Osteocyte (in vitro differentiated cells): ENCODE results near the gene ACAN. TPM values are rescaled to one million over a fixed set of nuclear protein-coding genes. Genes with fewer than 3 reads are reported as not detected.

Experiments
- DNase-seq: peaks from one replicate; pipeline ENCODE4 v3.0.0; 2021; ENCODE audit warnings: mixed read lengths; ENCODE audit not compliant: unreplicated experiment; ENCODE audit errors: extremely low spot score
- H3K27ac Mint-ChIP-seq: one replicate; pipeline ENCODE4 v1.8.0; 2021; ENCODE audit warnings: mild to moderate bottlenecking, mixed read lengths; ENCODE audit not compliant: unreplicated experiment
- H3K27me3 Mint-ChIP-seq: one replicate; pipeline ENCODE4 v1.8.0; 2021; ENCODE audit warnings: mixed read lengths; ENCODE audit not compliant: unreplicated experiment
- H3K36me3 Mint-ChIP-seq: one replicate; pipeline ENCODE4 v1.8.0; 2021; ENCODE audit warnings: mixed read lengths; ENCODE audit not compliant: unreplicated experiment
- H3K4me1 Mint-ChIP-seq: one replicate; pipeline ENCODE4 v1.8.0; 2021; ENCODE audit warnings: mixed read lengths; ENCODE audit not compliant: unreplicated experiment
- H3K4me3 Mint-ChIP-seq: one replicate; pipeline ENCODE4 v1.8.0; 2021; ENCODE audit warnings: mild to moderate bottlenecking, moderate library complexity, mixed read lengths; ENCODE audit not compliant: unreplicated experiment
- H3K9me3 Mint-ChIP-seq: one replicate; pipeline ENCODE4 v1.8.0; 2021; ENCODE audit warnings: mixed read lengths; ENCODE audit not compliant: unreplicated experiment
- total RNA-seq: library from RNA; stranded (reverse); gene quantifications from 2 replicates; pipeline ENCODE4 v1.2.1, GENCODE V29; 2021
- TF ChIP-seq, protein P1 (sequence below): fragments of 200-600 bp; sonication (generic); IDR thresholded peaks from 2 replicates; pipeline ENCODE4 v1.5.0; 2021; ENCODE audit warnings: antibody characterized with exemption, mild to moderate bottlenecking, moderate library complexity

Gene ACAN
- total RNA-seq, 1 donor from 2014 or later, result 11.6 TPM

DNA sequence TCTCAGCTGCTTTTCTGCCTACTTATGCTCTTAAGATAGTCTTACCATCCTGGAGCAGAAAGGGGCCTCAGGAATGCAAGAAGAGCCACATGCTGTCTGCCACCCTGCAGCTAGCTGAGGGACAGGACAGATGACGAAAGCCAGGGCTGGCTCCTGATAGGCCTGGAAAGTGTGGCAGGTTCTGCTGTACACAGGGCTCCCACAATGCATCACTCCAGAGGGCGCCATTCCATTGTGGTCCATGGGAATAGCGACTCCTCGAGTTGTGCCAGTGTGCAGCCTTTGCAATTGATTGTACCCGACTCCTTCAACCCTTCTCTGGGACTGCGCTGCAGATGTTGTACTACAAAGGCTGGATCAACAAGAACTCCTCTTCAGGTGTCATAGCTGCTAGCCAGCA is 11.2 kb downstream of the ACAN start:
- no peak overlapping the region for H3K4me3 Mint-ChIP-seq
- H3K27me3 Mint-ChIP-seq, result peaks cover 12% of the 10 kb centered on the region
- peaks cover 7% of the 10 kb centered on the region for H3K4me1 Mint-ChIP-seq
- H3K9me3 Mint-ChIP-seq, result no peaks in the 10 kb centered on the region
- no peak for DNase-seq
- H3K36me3 Mint-ChIP-seq, result no peaks in the 10 kb centered on the region
- H3K27ac Mint-ChIP-seq, result no peak overlapping the region
- TF ChIP-seq, protein P1, sequence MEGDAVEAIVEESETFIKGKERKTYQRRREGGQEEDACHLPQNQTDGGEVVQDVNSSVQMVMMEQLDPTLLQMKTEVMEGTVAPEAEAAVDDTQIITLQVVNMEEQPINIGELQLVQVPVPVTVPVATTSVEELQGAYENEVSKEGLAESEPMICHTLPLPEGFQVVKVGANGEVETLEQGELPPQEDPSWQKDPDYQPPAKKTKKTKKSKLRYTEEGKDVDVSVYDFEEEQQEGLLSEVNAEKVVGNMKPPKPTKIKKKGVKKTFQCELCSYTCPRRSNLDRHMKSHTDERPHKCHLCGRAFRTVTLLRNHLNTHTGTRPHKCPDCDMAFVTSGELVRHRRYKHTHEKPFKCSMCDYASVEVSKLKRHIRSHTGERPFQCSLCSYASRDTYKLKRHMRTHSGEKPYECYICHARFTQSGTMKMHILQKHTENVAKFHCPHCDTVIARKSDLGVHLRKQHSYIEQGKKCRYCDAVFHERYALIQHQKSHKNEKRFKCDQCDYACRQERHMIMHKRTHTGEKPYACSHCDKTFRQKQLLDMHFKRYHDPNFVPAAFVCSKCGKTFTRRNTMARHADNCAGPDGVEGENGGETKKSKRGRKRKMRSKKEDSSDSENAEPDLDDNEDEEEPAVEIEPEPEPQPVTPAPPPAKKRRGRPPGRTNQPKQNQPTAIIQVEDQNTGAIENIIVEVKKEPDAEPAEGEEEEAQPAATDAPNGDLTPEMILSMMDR, result no peak

DNA sequence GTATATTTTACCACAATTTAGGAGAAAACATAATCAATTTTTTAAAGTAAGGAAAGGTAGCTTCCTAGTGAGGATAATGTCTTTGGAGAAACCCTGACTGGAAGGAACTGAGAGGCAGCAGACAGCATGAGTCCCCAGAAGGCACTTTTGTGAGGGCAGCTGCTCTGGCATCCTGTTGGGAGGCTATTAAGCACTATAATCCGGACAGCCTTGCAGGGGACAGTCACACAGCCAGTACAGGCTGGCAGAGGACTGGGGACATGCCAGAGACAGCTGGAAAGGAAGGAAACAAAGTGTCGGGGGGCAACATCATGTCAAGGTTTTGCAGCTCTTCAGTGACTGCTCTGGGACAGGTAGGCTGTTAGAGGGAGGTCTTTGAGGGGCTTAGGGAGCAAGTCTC is 15.7 kb downstream of the ACAN start:
- no peaks in the 10 kb centered on the region for H3K9me3 Mint-ChIP-seq
- no peak overlapping the region for H3K27ac Mint-ChIP-seq
- no peaks in the 10 kb centered on the region for H3K36me3 Mint-ChIP-seq
- peaks cover 23% of the 10 kb centered on the region for H3K27me3 Mint-ChIP-seq
- no peak overlapping the region for H3K4me3 Mint-ChIP-seq
- TF ChIP-seq, protein P1, result no peak
- no peaks in the 10 kb centered on the region for H3K4me1 Mint-ChIP-seq
- DNase-seq, result no peak

DNA sequence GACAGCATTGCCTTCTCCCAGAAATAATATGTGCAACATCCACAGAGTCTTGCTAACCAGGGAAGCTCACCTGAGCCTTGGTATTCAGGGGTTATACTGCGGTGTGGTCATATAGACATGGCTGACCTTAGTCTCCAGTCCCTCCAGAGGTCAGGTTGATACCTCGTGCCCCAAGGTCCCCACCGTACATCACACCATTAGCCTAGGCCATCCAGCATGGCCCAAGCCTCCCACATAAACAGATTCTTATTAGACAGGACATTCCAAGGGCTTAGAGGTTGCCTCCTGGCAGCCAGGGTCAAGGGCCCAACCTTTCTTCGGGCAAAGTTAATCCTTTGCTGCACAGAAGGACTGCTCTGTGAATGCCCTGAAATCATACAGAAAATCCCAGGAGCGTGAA is 18.8 kb downstream of the ACAN start:
- Mint-ChIP-seq H3K27ac (no peak overlapping the region), H3K9me3 (no peaks in the 10 kb centered on the region), H3K4me1 (no peaks in the 10 kb centered on the region), H3K27me3 (peaks cover 24% of the 10 kb centered on the region), H3K36me3 (no peaks in the 10 kb centered on the region), H3K4me3 (no peak overlapping the region)
- DNase-seq, result no peak
- TF ChIP-seq, protein P1, result no peak

DNA sequence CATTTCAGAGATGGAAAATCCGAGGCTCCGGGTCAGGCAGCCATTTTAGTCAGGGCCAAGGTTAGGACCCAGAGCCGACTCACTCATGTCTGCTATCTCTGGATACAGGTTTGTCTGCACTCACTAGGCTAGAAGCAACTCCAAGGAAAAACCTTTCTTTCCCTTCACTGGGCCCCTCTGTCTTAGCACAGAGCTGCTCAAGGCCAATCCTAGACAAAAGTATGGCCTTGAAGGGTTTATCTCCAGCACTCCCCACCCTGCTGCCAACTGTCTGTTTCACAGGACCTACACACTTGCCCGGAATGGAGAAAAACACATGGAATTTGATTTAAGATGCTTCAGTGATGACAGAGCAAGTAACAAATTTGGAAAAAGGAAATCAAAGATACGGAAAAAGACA is 25.6 kb downstream of the ACAN start:
- TF ChIP-seq, protein P1, result no peak

DNA sequence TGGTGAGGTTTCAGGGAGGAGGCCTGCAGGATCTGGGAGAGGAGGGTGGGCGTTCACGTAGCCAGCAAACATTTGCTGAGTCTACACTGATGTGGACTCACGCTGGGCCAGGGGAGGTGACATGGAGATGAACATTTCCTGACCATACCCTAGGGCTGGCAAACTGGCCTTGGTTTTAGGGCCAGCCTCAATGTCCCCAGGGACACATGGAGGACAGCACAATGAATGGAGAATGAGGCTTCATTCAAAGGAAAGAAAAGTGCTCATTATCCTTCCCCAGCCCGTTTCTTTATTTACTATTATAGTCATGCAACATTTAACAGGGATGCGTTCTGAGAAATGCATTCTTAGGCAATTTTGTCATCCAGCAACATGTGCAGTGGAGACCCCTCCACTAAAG is 26.8 kb downstream of the ACAN start:
- H3K4me1 Mint-ChIP-seq, result peaks cover 25% of the 10 kb centered on the region
- TF ChIP-seq, protein P1, result no peak
- H3K9me3 Mint-ChIP-seq, result no peaks in the 10 kb centered on the region
- no peaks in the 10 kb centered on the region for H3K36me3 Mint-ChIP-seq
- no peak for DNase-seq
- no peak overlapping the region for H3K4me3 Mint-ChIP-seq
- peaks cover 3% of the 10 kb centered on the region for H3K27me3 Mint-ChIP-seq
- H3K27ac Mint-ChIP-seq, result no peak overlapping the region

More for the DNA sequence above, 25.6 kb downstream of the ACAN start:
- H3K27ac Mint-ChIP-seq, result no peak overlapping the region
- no peak for DNase-seq
- peaks cover 3% of the 10 kb centered on the region for H3K27me3 Mint-ChIP-seq
- H3K4me1 Mint-ChIP-seq, result peaks cover 18% of the 10 kb centered on the region
- no peaks in the 10 kb centered on the region for H3K36me3 Mint-ChIP-seq
- no peak overlapping the region for H3K4me3 Mint-ChIP-seq
- no peaks in the 10 kb centered on the region for H3K9me3 Mint-ChIP-seq
